ENCODE measurements around the gene ANKRD53. TPM values are rescaled to one million over a fixed set of nuclear protein-coding genes. Genes with fewer than 3 reads are reported as not detected.

ANKRD53 gene
- total RNA-seq, 4 donors from 2014 or later, result 0.18 to 0.76 TPM; not detected in 2

GRCh38 chr2:70962885-70963878, 15.2 kb upstream of the ANKRD53 start:
- Histone ChIP-seq H3K27ac (no peak overlapping the region), H3K4me1 (peaks cover 2 to 10% (median 3%) of the 10 kb centered on the region in 3 donors), H3K9me3 (no peaks in the 10 kb centered on the region), H3K4me3 (no peak overlapping the region), H3K36me3 (no peaks in the 10 kb centered on the region), H3K27me3 (peaks cover 0 to 73% (median 0%) of the 10 kb centered on the region in 4 donors)
- DNase-seq, result no peak
- no peak for TF ChIP-seq POLR2A (IDR thresholded peaks at IDR 0.05)
- TF ChIP-seq, protein P1, sequence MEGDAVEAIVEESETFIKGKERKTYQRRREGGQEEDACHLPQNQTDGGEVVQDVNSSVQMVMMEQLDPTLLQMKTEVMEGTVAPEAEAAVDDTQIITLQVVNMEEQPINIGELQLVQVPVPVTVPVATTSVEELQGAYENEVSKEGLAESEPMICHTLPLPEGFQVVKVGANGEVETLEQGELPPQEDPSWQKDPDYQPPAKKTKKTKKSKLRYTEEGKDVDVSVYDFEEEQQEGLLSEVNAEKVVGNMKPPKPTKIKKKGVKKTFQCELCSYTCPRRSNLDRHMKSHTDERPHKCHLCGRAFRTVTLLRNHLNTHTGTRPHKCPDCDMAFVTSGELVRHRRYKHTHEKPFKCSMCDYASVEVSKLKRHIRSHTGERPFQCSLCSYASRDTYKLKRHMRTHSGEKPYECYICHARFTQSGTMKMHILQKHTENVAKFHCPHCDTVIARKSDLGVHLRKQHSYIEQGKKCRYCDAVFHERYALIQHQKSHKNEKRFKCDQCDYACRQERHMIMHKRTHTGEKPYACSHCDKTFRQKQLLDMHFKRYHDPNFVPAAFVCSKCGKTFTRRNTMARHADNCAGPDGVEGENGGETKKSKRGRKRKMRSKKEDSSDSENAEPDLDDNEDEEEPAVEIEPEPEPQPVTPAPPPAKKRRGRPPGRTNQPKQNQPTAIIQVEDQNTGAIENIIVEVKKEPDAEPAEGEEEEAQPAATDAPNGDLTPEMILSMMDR (IDR thresholded peaks at IDR 0.05), result no peak
- intact Hi-C loops (cut with DNase I), result no loop called here
- 54 to 70% methylated on average over 14 to 16 of the region's 18 CpGs for whole genome bisulfite sequencing, 2 donors

DNA sequence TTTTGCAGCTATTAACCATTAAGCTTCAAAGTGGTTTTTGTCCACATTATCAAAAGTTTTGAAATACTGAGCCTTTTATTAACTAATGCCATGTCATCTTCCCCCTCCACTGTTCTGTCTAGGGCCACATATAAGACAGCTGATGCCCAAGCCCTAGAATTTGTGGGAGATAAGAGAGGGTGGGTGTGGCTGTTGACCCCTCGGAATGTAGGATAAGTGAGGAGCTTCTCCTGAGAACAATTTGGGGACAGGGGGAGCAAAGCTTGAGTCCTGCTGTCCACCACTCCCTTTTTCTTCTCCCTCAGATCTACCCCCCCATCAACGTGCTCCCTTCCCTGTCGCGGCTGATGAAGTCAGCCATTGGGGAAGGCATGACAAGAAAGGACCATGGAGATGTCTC, 14.3 kb upstream of the ANKRD53 start:
- intact Hi-C loops (cut with DNase I), result no loop called here
- no peak overlapping the region for H3K27ac ChIP-seq
- H3K4me3 ChIP-seq, result no peak overlapping the region
- DNase-seq, result no peak
- 67 to 80% methylated on average over 1 to 4 of the region's 4 CpGs for WGBS, 2 donors
- H3K9me3 ChIP-seq, result no peaks in the 10 kb centered on the region
- no peak for TF ChIP-seq POLR2A (IDR thresholded peaks at IDR 0.05)
- TF ChIP-seq, protein P1 (IDR thresholded peaks at IDR 0.05), result no peak
- H3K27me3 ChIP-seq, result peaks cover 0 to 68% (median 0%) of the 10 kb centered on the region in 4 donors
- peaks cover 2 to 10% (median 3%) of the 10 kb centered on the region in 3 donors for H3K4me1 ChIP-seq
- no peaks in the 10 kb centered on the region for H3K36me3 ChIP-seq

GRCh38 chr2:70964596-70965386, 13.6 kb upstream of the ANKRD53 start:
- Histone ChIP-seq H3K27ac (no peak overlapping the region), H3K4me3 (peak overlapping the region; percentile 27 to 64 (median 48)), H3K9me3 (no peaks in the 10 kb centered on the region), H3K27me3 (peaks cover 0 to 61% (median 0%) of the 10 kb centered on the region in 4 donors), H3K36me3 (no peaks in the 10 kb centered on the region), H3K4me1 (peaks cover 2 to 10% (median 3%) of the 10 kb centered on the region in 3 donors)
- TF ChIP-seq POLR2A (IDR thresholded peaks at IDR 0.05), result no peak
- TF ChIP-seq, protein P1 (IDR thresholded peaks at IDR 0.05), result peak; percentile 60 to 81 (median 75)
- intact Hi-C loops (cut with DNase I), result no loop called here
- DNase-seq, result no peak
- WGBS, 2 donors, result 18 to 19% methylated on average over 20 to 29 of the region's 59 CpGs

DNA sequence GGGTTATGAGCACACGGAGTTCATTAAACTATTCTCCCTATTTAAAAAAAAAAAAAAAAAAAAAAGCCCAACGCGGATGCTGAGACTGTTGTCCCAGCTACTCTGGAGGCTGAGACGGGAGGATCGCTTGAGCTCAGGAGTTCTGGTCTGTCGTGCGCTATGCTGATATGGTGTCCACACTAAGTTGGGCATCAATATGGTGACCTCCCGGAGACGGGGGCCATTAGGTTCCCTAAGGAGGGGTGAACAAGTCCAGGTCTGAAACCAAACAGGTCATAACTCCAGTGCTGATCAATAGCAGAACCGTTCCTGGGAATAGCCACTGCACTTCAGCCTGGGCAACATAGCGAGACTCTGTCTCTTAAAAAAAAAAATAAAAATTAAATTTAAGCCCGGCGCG, 12.9 kb upstream of the ANKRD53 start:
- Histone ChIP-seq H3K27me3 (peaks cover 0 to 54% (median 0%) of the 10 kb centered on the region in 4 donors), H3K4me3 (peak overlapping the region in 3 of 4 donors; percentile 48 to 64 (median 49)), H3K27ac (no peak overlapping the region), H3K4me1 (peaks cover 2 to 10% (median 3%) of the 10 kb centered on the region in 3 donors), H3K36me3 (no peaks in the 10 kb centered on the region), H3K9me3 (no peaks in the 10 kb centered on the region)
- TF ChIP-seq POLR2A (IDR thresholded peaks at IDR 0.05), result no peak
- TF ChIP-seq, protein P1 (IDR thresholded peaks at IDR 0.05), result no peak
- WGBS, 2 donors, result 67 to 71% methylated on average over 8 to 14 of the region's 14 CpGs
- intact Hi-C loops (cut with DNase I), result no loop called here
- no peak for DNase-seq

All from esophagus squamous epithelium (tissue), 5 donors.